Dedifferentiated amniotic fluid mesenchymal stem cell (primary cell): ENCODE data around the gene CDH4.
"Not testable (repeated sequence)": the region's sequence is repeated elsewhere in the genome, so short reads cannot be mapped to it uniquely, and the experiment has no call there.

ENCODE experiments used
- DNase-seq: peaks from one replicate; pipeline ENCODE4 v3.0.0-alpha.2; 2016; ENCODE audit errors: extremely low spot score

The CDH4 gene

GRCh38 chr20:61385296-61385695 is 133.2 kb downstream of the CDH4 start:
- DNase-seq = no peak

- DNase-seq = no peak
These were observed 133.7 kb downstream of the CDH4 start for GRCh38 chr20:61385731-61386130.

GRCh38 chr20:61387204-61387953 is 135.3 kb downstream of the CDH4 start:
- DNase-seq = no peak

- no peak for DNase-seq
These were observed 135.9 kb downstream of the CDH4 start for GRCh38 chr20:61387954-61388348.

- DNase-seq = no peak
These were observed 137.0 kb downstream of the CDH4 start for GRCh38 chr20:61389077-61389476.

GRCh38 chr20:61391185-61391584 is 139.1 kb downstream of the CDH4 start:
- no peak for DNase-seq

GRCh38 chr20:61391812-61392520 is 139.9 kb downstream of the CDH4 start:
- DNase-seq = no peak

- DNase-seq = no peak
These were observed 142.2 kb downstream of the CDH4 start for GRCh38 chr20:61394088-61394799.

- no peak for DNase-seq
These were observed 144.3 kb downstream of the CDH4 start for GRCh38 chr20:61396262-61396848.

- no peak for DNase-seq
These were observed 145.1 kb downstream of the CDH4 start for GRCh38 chr20:61397146-61397545.

- DNase-seq = no peak
These were observed 145.7 kb downstream of the CDH4 start for GRCh38 chr20:61397790-61398189.

GRCh38 chr20:61399433-61399832 is 147.4 kb downstream of the CDH4 start:
- DNase-seq = no peak

GRCh38 chr20:61400499-61400898 is 148.4 kb downstream of the CDH4 start:
- DNase-seq = no peak

- DNase-seq = no peak
These were observed 152.2 kb downstream of the CDH4 start for GRCh38 chr20:61404303-61404702.

GRCh38 chr20:61405007-61405406 is 152.9 kb downstream of the CDH4 start:
- DNase-seq = no peak

- not testable (repeated sequence) for DNase-seq
These were observed 154.7 kb downstream of the CDH4 start for GRCh38 chr20:61406773-61407172.

- no peak for DNase-seq
These were observed 155.5 kb downstream of the CDH4 start for GRCh38 chr20:61407561-61407960.

GRCh38 chr20:61408951-61409740 is 157.1 kb downstream of the CDH4 start:
- DNase-seq = no peak

GRCh38 chr20:61411743-61412142 is 159.7 kb downstream of the CDH4 start:
- DNase-seq = no peak

GRCh38 chr20:61413752-61414151 is 161.7 kb downstream of the CDH4 start:
- no peak for DNase-seq

GRCh38 chr20:61414455-61414991 is 162.5 kb downstream of the CDH4 start:
- DNase-seq = no peak
